Hepatocyte (in vitro differentiated cells): Measurements from ENCODE around the gene BRD2. TPM values are rescaled to one million over a fixed set of nuclear protein-coding genes. Genes with fewer than 3 reads are reported as not detected.

ENCODE experiments used
- DNase-seq: peaks from one replicate; pipeline ENCODE4 v3.0.0-alpha.2; 2016; ENCODE audit warnings: low spot score
- H2AFZ ChIP-seq: fragments of 200-600 bp; sonication (generic); 2 replicates; pipeline ENCODE4 v1.6.0; 2016; ENCODE audit warnings: antibody characterized with exemption, mild to moderate bottlenecking
- H3K27ac ChIP-seq: fragments of 200-600 bp; sonication (generic); 2 replicates; pipeline ENCODE4 v1.5.1; 2016; ENCODE audit warnings: mild to moderate bottlenecking
- H3K27me3 ChIP-seq: fragments of 200-600 bp; sonication (generic); 2 replicates; pipeline ENCODE4 v1.6.1; 2016
- H3K36me3 ChIP-seq: fragments of 200-600 bp; sonication (generic); replicated peaks from 2 replicates; pipeline ENCODE4 v1.5.1; 2016; ENCODE audit warnings: low read depth; ENCODE audit not compliant: insufficient read depth
- H3K4me1 ChIP-seq: fragments of 200-600 bp; sonication (generic); 2 replicates; pipeline ENCODE4 v1.5.1; 2016; ENCODE audit warnings: mild to moderate bottlenecking, moderate library complexity; ENCODE audit not compliant: insufficient read depth
- H3K4me2 ChIP-seq: fragments of 200-600 bp; sonication (generic); 2 replicates; pipeline ENCODE4 v1.6.0; 2016
- H3K4me3 ChIP-seq: fragments of 200-600 bp; sonication (generic); 2 replicates; pipeline ENCODE4 v1.5.1; 2016; ENCODE audit warnings: mild to moderate bottlenecking
- H3K79me2 ChIP-seq: fragments of 200-600 bp; sonication (generic); 2 replicates; pipeline ENCODE4 v1.6.0; 2017; ENCODE audit warnings: mild to moderate bottlenecking
- H3K9me2 ChIP-seq: fragments of 200-600 bp; sonication (generic); replicated peaks from 2 replicates; pipeline ENCODE4 v1.6.0; 2017; ENCODE audit warnings: mild to moderate bottlenecking; ENCODE audit not compliant: insufficient read depth
- H3K9me3 ChIP-seq: fragments of 200-600 bp; sonication (generic); 2 replicates; pipeline ENCODE4 v1.5.1; 2016; ENCODE audit warnings: low read depth, mild to moderate bottlenecking
- H4K20me1 ChIP-seq: fragments of 200-600 bp; sonication (generic); 2 replicates; pipeline ENCODE4 v1.6.0; 2016; ENCODE audit warnings: mild to moderate bottlenecking; ENCODE audit not compliant: insufficient read depth, poor library complexity, severe bottlenecking
- CTCF ChIP-seq: fragments of 200-600 bp; sonication (generic); IDR thresholded peaks from 2 replicates; pipeline ENCODE4 v1.5.1; 2016; ENCODE audit warnings: antibody characterized with exemption, mild to moderate bottlenecking; ENCODE audit not compliant: poor library complexity
- EZH2 ChIP-seq: fragments of 200-600 bp; sonication (generic); IDR thresholded peaks from 2 replicates; pipeline ENCODE4 v1.6.1; 2016; ENCODE audit warnings: antibody characterized with exemption, mild to moderate bottlenecking, borderline replicate concordance
- EZH2phosphoT487 ChIP-seq: fragments of 200-600 bp; sonication (generic); IDR thresholded peaks from one replicate; pipeline ENCODE4 v1.6.1; 2018; ENCODE audit warnings: antibody characterized with exemption, mild to moderate bottlenecking, low read depth, moderate library complexity; ENCODE audit not compliant: unreplicated experiment, severe bottlenecking
- WGBS: methylation state at CpG from one replicate; pipeline ENCODE4 v1.1.6; 2016; ENCODE audit warnings: low lambda C conversion rate; ENCODE audit errors: missing lambda C conversion rate; 5-methylcytosine and 5-hydroxymethylcytosine counted together
- polyA plus RNA-seq: library from polyadenylated mRNA; unstranded; fragments of >200 nt; fragmentation: Nextera tagmentation; extraction: Ambion mirVana; gene quantifications from 2 replicates; pipeline ENCODE4 v1.2.1, GENCODE V29; 2016
- total RNA-seq: library from RNA; depleted of rRNA; stranded (reverse); fragments of >200 nt; gene quantifications from 2 replicates; pipeline ENCODE4 v1.2.3, GENCODE V29; 2014

Gene BRD2
- total and polyA plus RNA-seq, 2 experiments from 2014 or later, result 106 to 133 TPM

GRCh38 chr6:33001685-33002084, 33.3 kb downstream of the BRD2 start:
- H4K20me1 ChIP-seq, result no peaks in the 10 kb centered on the region
- no peak overlapping the region for H3K27ac ChIP-seq
- no peak for DNase-seq
- H3K79me2 ChIP-seq, result no peaks in the 10 kb centered on the region
- no peak overlapping the region for H3K4me3 ChIP-seq
- 71% methylated on average over 4 of the region's 4 CpGs for WGBS
- no peaks in the 10 kb centered on the region for H3K4me1 ChIP-seq
- no peaks in the 10 kb centered on the region for H3K36me3 ChIP-seq
- H2AFZ ChIP-seq, result no peak overlapping the region
- H3K9me3 ChIP-seq, result no peaks in the 10 kb centered on the region
- no peak overlapping the region for H3K4me2 ChIP-seq
- TF ChIP-seq EZH2 (no peak), CTCF (no peak), EZH2phosphoT487 (no peak)
- H3K9me2 ChIP-seq, result no peaks in the 10 kb centered on the region
- H3K27me3 ChIP-seq, result peaks cover 25% of the 10 kb centered on the region

GRCh38 chr6:33004940-33005339, 36.5 kb downstream of the BRD2 start:
- DNase-seq, result no peak
- no peaks in the 10 kb centered on the region for H3K4me1 ChIP-seq
- no peaks in the 10 kb centered on the region for H3K9me2 ChIP-seq
- no peak overlapping the region for H3K4me2 ChIP-seq
- H3K79me2 ChIP-seq, result no peaks in the 10 kb centered on the region
- peaks cover 25% of the 10 kb centered on the region for H3K27me3 ChIP-seq
- H3K9me3 ChIP-seq, result no peaks in the 10 kb centered on the region
- TF ChIP-seq EZH2, result no peak
- TF ChIP-seq CTCF, result no peak
- TF ChIP-seq EZH2phosphoT487, result no peak
- no peaks in the 10 kb centered on the region for H3K36me3 ChIP-seq
- no peaks in the 10 kb centered on the region for H4K20me1 ChIP-seq
- H3K27ac ChIP-seq, result no peak overlapping the region
- H3K4me3 ChIP-seq, result no peak overlapping the region
- WGBS, result 92% methylated on average over 6 of the region's 6 CpGs
- no peak overlapping the region for H2AFZ ChIP-seq

- Histone ChIP-seq H3K4me2 (no peak overlapping the region), H3K27me3 (peaks cover 12% of the 10 kb centered on the region), H3K27ac (no peak overlapping the region), H3K4me1 (no peaks in the 10 kb centered on the region), H3K9me2 (no peaks in the 10 kb centered on the region), H3K79me2 (no peaks in the 10 kb centered on the region), H3K4me3 (no peak overlapping the region), H2AFZ (no peak overlapping the region), H4K20me1 (no peaks in the 10 kb centered on the region), H3K9me3 (no peaks in the 10 kb centered on the region), H3K36me3 (no peaks in the 10 kb centered on the region)
- no peak for DNase-seq
- whole genome bisulfite sequencing, result 92% methylated on average over 26 of the region's 26 CpGs
- TF ChIP-seq EZH2phosphoT487, result no peak
- TF ChIP-seq CTCF, result no peak
- no peak for TF ChIP-seq EZH2
These were observed 39.5 kb downstream of the BRD2 start for GRCh38 chr6:33007831-33008400.
